NCI-H2171 (cell line): ENCODE measurements around the gene TFAP2A.

Source experiments
- DNase-seq: peaks from one replicate; lab custom pipeline; 2025; lab: John Stamatoyannopoulos, UW

The TFAP2A gene

DNA sequence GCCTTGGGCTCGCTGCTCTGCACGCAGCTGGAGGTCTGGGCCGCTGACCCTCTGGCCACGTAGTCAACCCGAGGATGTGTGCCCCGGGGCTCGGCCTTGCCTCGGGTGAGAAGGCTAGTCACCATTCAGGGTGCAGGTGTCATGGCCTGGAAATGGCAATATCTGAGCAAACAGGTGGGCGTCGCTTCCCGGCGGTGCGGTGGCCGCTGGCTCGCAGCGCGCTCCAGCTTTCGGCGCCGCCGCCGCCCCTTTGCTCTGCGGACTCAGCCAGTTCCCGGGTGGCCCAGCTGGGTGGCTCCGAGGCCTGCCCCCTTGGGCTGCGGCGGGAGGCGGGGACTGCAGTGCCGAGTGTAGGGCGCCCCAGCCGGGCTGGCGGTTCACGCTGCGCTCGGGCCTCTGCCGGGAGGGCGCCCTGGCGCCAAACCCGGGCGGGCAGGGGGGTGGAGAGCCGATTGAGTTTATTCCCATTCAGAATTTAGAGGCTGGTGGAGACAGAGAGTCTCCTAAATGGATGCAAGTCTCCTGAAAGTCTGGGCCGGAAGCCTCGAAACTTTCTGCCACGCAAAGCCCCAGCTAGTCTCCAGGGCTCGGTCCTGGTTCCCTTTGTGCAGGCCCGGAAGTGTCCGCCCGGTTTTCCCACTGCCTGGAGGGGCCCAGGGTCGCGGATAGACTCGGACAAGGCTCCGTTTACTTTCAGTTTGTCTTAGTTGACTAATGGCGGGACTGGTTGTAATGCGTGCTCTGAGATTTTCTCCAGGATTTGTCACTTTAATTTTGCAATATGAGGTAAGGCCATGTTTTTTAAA is 11.3 kb upstream of the TFAP2A start:
- no peak for DNase-seq

DNA sequence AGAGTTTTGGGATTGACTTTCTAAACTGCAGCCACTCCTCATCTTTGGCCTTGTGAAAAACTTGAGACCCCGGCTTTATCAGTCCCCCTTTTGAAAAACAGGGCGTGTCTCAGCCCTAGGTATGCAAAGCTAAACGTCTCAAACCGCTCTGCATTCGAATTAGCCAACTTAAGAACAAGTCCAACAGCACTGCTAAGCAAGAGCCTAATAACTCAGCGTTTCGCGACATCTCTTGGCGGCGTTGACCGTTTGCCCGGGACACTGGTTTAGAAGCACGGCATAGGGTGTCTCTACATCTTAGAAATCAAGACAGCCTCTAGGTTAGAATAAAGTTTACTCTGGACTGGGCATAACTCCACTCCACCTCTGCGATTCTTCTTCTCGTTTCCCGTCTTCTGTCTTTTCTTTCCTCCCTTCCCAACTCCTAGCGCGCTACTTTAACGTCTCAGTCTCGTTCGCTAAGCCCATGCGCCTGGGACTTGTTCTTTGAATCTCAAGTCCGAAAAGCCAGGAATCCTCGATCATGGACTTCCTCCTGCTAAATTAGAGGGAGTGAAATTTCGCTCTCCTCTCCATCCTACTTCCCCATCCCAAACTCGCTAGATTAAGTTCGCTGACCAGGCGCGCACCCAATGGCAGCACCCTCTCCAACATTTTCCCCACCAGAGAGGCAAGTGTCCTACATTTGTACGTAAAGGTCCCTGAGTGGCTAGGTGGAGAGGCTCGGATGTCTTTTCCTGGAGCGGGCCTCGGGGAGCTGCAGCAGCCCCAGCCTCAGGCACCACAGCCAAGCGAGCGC is 10.5 kb upstream of the TFAP2A start:
- DNase-seq, result no peak

DNA sequence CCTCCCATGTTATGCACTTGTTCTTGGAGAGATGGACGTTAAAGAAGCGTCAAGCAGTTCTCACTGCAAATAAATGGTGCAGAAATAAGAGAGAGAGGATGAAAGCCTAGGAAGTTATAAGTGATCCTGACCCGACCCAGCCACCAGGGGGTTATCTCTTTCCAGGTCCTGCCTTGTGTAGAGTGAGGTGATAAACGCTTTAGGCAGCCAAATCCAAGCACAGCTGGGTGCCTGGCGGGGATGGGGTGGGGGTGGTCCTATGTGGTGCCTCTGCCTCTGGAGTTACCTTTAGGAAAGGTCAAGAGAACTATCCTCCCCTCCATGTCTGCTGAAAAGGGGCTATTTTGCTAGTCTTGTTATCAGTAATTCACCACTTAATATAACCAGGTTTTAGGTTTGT is 9.2 kb upstream of the TFAP2A start:
- no peak for DNase-seq

DNA sequence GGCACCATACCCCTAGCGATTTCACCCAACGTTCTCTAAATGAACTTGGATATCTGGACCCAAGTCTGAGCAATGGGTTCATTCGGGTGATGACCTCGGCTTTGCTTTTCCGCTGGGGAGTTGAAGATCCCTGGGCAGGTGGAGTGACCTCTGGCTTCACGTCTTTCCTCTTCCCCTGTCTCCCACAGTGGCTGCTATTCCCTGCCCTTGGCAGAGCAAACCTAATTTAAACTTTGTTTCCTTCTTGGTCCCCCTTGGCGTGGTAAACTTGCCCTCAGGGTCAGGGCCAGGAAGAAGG is 7.8 kb upstream of the TFAP2A start:
- DNase-seq, result no peak

DNA sequence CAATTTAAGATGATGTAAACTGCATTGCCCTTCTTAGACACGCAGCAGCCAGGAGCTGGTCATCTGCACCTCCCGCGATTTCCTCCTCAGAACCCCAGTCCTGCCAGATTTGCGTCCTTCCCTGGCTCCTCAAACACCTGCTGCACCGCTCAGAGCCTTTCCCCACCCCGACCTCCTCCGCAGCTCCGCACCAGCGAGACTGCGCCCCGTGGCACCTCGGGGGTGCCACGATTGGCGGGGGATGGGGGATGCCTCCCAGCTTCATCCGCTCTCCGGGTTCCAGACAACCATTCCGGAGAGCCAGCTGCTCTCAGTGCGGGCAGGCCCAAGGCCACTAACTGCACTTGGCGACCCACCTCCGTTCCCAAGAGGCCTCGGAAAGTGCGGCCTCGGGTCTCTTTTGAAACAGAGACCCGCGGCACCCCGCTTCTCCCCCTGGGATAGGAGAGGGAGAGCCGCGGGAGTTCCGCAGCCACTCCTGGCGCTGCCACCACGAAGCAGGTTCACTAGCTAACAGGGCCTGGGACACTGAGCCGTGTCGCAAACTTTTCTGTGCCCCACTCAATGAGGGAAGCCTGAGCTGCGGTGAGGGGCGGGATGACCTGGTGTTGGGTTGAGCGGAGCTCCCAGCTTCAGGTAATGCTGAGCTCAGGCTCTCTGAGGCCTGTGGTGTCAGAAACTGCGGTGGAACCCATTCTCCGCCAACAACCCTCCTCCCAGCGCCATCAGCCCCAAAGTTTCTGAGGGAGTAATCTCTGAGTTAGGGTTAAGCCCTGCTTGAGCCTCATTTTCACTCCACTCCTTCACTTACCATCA is 7.3 kb upstream of the TFAP2A start:
- no peak for DNase-seq

DNA sequence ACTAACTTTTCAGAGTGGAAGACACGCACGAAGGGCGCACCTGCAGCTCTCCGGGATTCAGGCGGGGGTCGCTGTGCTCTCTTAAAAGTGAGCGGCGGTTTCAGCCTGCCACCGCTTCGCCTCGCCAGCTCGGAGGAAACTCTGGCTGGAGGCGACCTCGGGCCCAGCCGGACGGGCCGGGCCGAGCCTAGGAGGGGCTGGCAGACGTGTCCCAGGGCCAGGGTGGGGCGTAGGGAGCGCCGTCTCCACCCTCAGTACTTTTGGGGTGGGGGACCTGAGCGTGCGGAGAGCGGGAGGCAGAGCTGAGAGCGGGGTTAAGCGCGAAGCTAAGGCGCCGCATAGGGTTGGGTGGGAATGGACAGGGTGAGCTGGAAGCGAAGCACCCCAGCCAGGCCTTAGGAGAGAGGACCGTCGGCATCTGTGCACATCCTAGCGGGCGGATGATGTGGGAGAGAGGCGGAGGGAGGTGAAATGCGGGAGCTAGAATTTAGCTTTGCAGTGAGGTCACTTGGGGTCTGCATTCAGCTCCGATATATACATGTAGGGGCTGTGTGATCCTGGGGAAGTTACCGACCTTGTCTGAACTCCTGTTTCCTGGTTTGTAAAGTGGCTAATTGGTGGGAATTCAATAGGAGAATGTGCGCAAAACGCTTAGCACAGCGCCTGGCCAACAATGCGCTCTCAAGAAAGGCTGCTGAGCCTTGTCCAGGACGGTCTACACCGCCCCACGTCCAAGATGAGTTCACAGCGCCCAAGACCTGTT is 6.5 kb upstream of the TFAP2A start:
- DNase-seq, result no peak

DNA sequence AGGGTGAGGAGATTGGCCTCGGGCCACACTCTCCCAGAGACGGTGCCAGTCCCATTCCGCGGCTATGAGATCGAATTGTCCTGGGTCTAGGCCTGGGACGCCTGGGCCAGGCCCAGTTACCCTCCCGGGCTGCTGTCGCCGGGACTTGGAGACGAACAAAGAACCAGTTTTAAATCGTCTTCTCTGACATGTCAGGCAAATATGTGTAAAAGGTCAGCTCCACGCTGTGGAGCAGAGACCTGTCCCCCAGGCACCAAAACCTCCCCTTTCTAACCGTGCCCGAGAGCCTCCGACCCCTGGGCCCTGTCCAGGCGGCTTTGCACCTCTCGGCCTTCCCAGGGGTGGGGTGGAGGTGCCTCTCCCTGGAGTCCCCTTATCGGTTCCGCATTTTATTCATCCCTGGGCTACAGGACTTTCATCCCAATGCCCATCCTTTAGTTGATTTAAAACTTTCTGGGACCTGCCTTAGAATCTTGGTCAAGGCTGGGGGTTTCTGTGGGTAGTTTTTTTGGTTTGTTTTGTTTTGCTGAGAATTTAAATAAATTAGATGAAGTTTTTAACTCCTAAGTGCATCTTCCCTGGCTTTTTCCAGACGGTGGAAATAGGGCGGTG is 5.8 kb upstream of the TFAP2A start:
- DNase-seq, result no peak

DNA sequence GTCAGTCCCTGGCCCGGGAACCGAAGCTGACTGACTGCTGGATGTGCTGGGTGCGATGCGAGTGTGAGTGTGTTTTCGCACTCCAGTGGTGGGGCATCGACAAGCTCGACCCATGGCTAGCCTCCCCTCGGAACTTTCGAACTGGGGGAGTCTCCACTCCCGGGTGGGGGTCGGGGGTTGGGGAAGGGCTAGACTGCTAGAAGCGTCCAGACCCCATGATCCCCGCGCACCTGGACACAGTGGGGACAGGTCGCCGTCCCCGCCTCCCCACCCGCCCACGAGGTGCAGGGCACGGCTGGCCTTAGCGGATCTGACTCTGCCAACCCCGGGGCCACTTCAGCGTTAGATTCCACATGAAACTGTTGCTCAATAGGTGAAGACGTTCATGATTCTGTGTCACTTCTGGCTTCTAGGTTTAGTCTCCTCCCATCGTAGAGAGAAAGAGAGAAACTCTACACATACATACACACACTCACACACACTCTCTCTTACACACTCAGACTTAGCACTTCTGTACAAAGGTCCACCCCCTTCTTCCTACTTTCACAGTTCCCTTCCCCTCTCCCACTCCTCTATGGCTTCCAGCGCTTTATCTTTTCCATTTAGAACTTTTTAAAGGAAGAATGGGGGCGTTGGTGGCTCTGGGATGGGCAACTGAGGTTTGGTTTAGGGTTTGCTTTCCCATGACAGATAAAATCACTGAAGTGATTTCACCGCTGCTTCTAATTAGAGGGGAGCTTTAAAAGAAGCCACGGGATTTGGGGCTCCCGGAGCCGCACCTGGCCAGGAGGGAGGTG is 5.1 kb upstream of the TFAP2A start:
- no peak for DNase-seq

DNA sequence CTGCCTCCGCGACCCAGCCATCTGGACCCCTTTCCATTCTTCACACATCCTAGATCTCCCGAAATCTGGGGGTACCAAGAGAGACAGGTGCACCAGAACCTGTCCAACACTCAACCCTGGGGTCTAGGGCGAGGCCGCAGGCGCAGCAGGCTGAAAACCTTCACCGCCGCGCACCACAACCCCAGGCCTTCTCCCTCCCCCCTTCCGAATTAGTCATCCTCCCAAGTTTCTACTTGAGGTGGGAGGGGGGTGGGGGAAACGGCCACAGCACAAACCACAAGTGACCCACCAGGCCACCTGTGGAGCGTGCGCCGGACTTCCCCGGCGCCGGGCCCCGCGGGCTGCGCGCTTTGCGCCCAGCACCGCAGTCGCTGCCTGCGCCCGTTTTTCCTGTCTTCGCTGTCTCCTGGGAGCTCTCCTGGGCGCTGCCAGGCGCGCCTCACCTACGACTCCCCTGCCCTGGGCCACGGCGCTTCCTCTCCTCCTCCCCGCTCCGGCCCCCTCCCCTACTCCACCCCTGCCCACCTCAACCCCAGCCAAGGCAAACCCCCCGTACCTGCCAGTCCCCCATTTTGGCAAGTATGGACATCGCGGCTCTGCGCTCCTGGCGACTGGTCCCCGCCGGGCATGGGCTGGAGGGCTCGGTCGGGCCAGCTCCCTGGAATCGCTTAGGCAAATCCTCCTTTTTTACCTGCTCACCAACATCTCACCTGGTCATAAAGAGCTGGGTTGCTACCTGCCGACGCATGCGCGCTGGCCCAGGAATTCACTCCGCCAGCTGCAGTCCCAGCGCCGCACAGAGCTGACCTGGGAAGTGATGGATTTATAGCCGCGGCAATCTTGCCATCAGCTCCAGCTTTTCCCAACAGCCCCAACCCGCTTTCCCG is 4.2 kb upstream of the TFAP2A start:
- DNase-seq, result no peak

DNA sequence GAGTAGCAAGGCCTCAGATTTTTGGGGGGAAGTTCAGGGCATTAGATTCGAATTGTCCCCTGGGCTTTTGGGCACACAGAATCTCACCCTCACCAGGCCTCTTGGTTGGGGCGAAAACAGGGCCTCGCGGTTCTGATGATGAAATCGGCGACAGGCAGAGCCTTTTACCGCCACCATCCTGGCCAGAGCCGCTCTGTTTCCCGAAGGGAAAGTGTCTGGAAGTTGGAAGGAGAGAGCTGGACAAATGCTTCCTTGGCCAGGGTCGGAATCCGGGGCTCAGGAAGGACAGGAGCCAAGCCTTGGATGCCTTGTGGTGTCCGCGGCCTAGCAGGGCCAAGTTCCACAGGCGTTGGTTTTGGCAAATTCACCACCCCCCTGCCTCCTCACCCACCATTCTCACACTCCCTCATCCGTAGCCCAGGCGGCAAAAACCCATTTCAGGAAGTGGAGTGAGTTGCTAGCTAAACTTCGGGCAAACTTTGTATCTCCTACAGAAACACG is 3.5 kb upstream of the TFAP2A start:
- DNase-seq, result no peak

DNA sequence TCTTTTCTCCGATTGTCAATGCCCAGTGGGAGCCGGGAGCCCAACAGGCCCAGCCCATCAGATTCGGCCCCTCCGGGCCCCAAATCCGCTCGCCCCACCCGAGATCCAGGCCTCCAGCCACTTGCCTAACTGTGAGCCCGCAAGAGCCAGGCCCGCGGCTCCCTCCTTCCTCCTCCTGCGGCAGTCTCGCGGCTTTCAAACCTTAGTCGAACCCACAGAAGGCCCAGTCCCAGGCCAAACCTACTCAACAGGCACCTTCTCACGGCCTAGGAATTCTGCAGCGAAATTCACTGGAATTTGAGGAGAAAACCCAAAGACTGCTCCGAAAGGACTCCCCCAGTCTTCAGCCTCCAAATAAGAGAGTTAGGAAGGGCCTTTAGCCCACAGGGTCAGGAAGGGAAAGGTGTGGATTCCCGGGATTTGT is 2.8 kb upstream of the TFAP2A start:
- no peak for DNase-seq

DNA sequence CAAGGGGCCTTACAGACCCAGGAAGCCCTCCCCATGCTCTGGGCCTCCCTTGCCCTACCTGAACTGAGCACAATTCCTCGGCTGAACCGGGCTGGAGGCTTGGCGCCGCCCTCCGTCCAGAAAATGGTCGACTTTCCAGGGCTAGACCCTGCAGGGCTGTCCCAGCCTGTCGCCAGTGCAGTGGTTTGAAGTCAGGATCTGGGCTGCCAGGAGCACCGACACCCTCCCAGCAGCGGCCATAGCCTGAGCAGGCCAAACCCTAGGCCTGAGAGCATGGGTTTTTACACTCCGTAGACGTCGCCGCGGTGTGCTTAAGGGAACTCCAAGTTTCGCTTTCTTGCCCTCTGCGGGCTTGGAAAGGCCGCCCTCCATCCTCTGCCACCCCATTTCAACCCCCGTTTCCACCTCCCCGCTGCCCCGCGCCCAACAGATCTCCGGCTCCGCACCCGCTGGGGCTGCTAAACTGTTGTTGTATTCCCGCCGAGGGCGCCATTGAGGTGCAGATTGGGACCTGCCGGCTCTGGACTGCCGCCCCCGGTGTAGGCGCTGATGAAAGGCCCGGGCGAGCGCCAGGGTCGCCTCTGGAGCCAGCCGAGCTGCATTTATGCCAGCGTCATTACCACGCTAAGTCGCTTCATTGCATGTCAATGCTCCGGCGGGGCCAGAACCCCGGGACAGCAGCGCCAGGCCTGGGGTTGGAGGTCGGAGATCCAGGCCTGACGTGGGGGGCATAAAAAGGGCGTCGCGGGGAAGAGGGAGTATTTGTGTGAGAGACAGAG is 2.2 kb upstream of the TFAP2A start:
- DNase-seq, result no peak

DNA sequence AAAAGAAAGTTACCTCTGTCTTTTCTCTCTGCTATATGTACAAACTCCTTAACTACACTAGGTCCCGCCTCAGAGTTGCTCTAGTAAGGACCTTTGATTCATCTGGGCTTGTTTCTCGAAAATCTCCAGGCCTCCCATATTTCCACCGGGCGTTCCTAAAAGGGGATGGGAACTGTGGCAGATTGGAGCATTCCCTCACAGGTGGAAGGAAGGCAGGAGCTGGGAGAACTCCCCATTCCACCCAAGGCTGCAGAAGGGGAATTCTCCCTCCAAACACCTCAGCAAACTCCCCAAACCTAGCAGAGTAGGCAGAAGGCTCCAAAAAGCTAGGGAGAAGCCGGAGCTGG is 1.6 kb upstream of the TFAP2A start:
- DNase-seq, result no peak

DNA sequence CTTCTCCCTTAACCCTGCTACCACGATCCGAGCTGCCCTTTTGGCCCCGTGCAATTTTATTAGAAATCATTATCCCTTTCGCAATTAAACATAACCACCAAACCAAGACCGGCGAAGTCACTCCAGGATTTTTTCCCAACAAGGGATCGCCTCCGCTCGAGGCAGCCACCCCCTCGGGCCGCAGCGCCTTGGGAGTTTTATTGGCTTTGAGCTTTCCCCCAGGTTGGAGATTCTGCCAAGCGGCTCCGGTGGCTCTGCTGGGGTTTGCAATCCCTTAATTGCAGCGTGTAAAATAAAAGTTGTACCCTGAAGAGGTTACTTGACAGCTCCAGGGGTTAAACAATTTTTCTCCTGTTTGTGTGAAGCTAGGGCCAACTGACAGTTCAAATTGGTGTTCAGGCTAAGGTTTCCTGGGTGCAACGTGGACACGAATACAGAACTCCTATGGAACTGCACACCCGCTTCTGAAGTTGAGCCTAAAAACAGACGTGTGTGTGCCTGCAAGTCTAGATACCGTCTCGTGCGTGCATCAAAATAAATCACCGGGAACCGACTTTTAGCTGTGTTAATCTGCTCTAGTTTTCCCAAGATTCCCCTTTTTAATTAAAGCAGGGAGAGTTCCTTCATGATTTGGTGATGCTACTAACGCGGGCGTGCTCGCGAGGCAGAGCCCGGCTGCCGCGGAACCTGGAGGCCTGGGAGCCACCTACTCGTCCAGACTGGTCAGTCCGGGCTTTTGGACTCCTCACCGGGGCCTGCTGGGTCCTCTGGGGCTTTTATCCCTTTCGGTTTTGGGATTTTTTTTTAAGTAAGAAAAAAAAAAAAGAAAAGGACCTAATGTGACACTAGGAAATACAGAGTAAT is 975 bp upstream of the TFAP2A start:
- DNase-seq, result no peak

DNA sequence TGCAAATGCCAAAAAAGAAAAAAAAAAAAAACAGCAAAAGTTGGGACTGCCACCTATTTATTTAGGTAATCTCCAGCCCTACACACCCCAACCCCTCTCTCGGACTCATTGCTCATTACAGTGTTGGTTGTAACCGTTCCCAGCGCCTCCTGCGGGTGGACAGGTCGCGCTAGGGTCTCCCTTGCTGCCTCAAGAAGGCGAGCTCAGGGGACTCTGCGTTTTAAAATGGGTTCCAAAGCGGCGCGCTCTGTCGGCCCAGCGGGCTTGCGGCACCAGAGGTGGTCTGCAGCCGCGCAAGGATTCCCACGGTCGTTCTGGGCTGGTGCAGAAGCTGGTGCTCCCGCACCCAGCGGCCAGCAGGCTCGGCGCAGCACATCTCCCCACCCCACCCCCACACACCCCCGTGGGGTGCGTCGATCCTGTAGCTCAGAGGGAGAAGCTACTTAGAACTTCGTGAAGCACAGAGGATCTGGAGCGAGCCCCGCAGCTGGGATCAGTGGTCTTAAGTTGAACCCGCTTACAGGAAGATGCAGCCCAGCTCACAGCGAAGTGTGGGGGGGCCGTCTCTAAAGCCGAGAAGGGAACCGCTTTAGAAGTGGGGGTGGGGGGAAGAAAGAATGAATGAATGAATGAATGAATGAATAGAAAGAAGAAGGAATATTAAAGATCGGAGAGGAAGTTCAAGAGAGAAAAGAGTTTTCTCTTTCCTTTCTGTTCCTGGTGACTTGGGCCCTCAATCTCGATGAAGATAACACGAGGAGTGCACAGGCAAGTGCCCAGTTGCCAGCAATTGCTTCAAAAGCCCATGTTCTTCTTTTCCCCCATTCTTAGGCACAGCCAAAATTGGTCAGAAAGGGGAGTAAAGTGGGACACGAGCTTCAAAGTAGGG is 780 bp downstream of the TFAP2A start:
- DNase-seq, result no peak

DNA sequence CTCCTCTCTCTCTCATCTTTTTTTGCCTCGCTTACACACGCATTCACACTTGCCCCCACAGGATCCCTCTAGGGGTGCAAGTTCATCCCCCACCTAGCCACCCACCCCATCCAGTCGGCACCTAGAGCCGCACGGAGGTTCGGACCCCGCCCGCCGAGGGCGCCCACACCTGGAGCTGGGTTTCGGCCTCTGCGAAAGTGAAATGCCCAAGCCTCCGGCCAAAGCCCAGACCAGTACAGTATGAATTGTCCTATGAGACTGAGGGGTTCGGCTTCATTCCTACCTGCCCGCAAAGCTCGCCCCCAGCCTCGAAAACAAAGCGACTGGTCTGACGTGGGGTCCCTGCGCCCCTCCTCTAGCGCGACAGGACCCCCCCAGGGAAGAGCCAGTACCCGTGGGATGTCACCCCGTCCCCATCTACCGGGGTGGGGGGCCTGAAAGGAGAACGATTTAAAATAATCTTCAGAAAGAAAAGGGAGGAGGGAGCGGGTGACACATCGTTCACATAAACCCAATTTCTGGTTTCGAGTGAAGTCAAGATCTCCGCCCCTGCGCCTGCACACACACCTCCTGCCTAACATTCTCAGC is 1.5 kb downstream of the TFAP2A start:
- DNase-seq, result no peak
